H1 (cell line): ENCODE data around the gene MYO15B. TPM values are rescaled to one million over a fixed set of nuclear protein-coding genes. Genes with fewer than 3 reads are reported as not detected.

Experiments used
- ATF2 ChIP-seq: IDR thresholded peaks from 2 replicates; pipeline ENCODE4 v1.6.1; 2012; ENCODE audit warnings: low read length, inconsistent platforms
- CHD1 ChIP-seq: IDR thresholded peaks from 2 replicates; pipeline ENCODE4 v1.6.1; 2012; ENCODE audit warnings: low read depth, low read length, improper control_type of control experiment
- CTCF ChIP-seq, 3 experiments: IDR thresholded peaks; 1 replicate in 2 of 3; 2 replicates in 1 of 3; pipeline versions ENCODE4 v1.5.1 to v1.6.1; 2011; ENCODE audit warnings: low read length in 3 of 3, mild to moderate bottlenecking in 3 of 3, inconsistent platforms in 2 of 3, low read depth in 1 of 3, moderate library complexity in 1 of 3; ENCODE audit not compliant: insufficient read depth in 1 of 3; ENCODE audit errors: control extremely low read depth in 1 of 3
- E2F6 ChIP-seq: IDR thresholded peaks from 2 replicates; pipeline ENCODE4 v1.6.1; 2012; ENCODE audit warnings: inconsistent platforms
- EZH2 ChIP-seq: fragments of 200-600 bp; sonication (generic); IDR thresholded peaks from 2 replicates; pipeline ENCODE4 v1.7.1; 2012; ENCODE audit warnings: low read depth, mild to moderate bottlenecking, moderate library complexity, low read length, inconsistent platforms; ENCODE audit not compliant: severe bottlenecking
- POLR2AphosphoS5 ChIP-seq: IDR thresholded peaks from 2 replicates; pipeline ENCODE4 v1.6.1; 2011; ENCODE audit warnings: low read depth, low read length
- SP4 ChIP-seq: IDR thresholded peaks from 2 replicates; pipeline ENCODE4 v1.6.1; 2012; ENCODE audit warnings: low read length, inconsistent platforms
- TEAD4 ChIP-seq: IDR thresholded peaks from 2 replicates; pipeline ENCODE4 v1.6.1; 2012; ENCODE audit warnings: low read depth, low read length, inconsistent platforms, mixed read lengths
- polyA plus RNA-seq, 7 experiments: library from polyadenylated mRNA; depleted of rRNA in 3 of 7; stranded (reverse) in 5 of 7; unstranded in 2 of 7; fragments of >200 nt in 5 of 7; fragments of 200-250 nt in 2 of 7; gene quantifications; 1 replicate in 5 of 7; 2 replicates in 1 of 7; 4 replicates in 1 of 7; pipeline versions ENCODE4 v1.2.1 to v1.2.3, GENCODE V29; 2011 to 2013; ENCODE audit warnings: missing spikeins in 2 of 7, mixed read lengths in 2 of 7
- total RNA-seq: library from RNA; stranded (reverse); fragmentation: NEBNext Ultra II Directional; extraction: Animal tissue kit (Norgen Biotek cat#: 25700); gene quantifications from 2 replicates; pipeline ENCODE4 v1.2.1, GENCODE V29; 2021

Gene MYO15B
- total and polyA plus RNA-seq, 2 of the 8 experiments (the other 6 are each of a cell fraction or from before 2014, with no cell fraction given), result 7.1 to 11.2 TPM

- no peak for TF ChIP-seq CTCF (IDR thresholded peaks at IDR 0.05; ENCODE audit: control extremely low read depth in 1 of 3, insufficient read depth in 1 of 3, low read depth in 1 of 3, low read length in 3 of 3)
- no peak for TF ChIP-seq TEAD4
- TF ChIP-seq EZH2, result no peak
- no peak for TF ChIP-seq CHD1
- no peak for TF ChIP-seq POLR2AphosphoS5
- TF ChIP-seq ATF2, result no peak
- TF ChIP-seq SP4, result no peak
- TF ChIP-seq E2F6, result no peak
- TF ChIP-seq, all 59 proteins: peak for 0
These were observed 76.5 kb downstream of the MYO15B start (continued) for GRCh38 chr17:75664099-75664549.
